MM.1S (cell line): ENCODE data around the gene ASZ1.

Source experiments
- CTCF ChIP-seq: fragments of 300-600 bp; sonication (generic); IDR thresholded peaks from 2 replicates; pipeline ENCODE4 v1.5.1; 2016; ENCODE audit warnings: antibody characterized with exemption, low read length, mixed read lengths
- EZH2 ChIP-seq: fragments of 300-600 bp; sonication (generic); optimal IDR thresholded peaks from 2 replicates; pipeline ENCODE3; 2017; ENCODE audit warnings: low read depth, mild to moderate bottlenecking, antibody characterized with exemption, low read length, mixed read lengths
- EZH2phosphoT487 ChIP-seq: fragments of 300-600 bp; sonication (generic); IDR thresholded peaks from 2 replicates; pipeline ENCODE4 v1.6.1; 2018; ENCODE audit warnings: antibody characterized with exemption, low read length

GRCh38 chr7:117445206-117445605 is 17.9 kb upstream of the ASZ1 start:
- TF ChIP-seq CTCF = no peak
- no peak for TF ChIP-seq EZH2
- no peak for TF ChIP-seq EZH2phosphoT487
